Thyroid gland (tissue), 4 donors: Measurements from ENCODE around the gene UPF3A.

Experiments used
- CTCF ChIP-seq, 6 experiments: fragments of 200-600 bp in 3 of 6; fragments of 450-650 bp in 3 of 6; sonication (generic) in 3 of 6; IDR thresholded peaks; one replicate each; pipeline ENCODE4 v1.5.1; 2016 to 2019; ENCODE audit warnings: antibody characterized with exemption in 6 of 6, mild to moderate bottlenecking in 2 of 6, inconsistent platforms in 1 of 6, moderate library complexity in 1 of 6
- POLR2A ChIP-seq, 2 donors: fragments of 450-650 bp; IDR thresholded peaks; one replicate each; pipeline ENCODE4 v1.6.1; 2017; ENCODE audit warnings: antibody characterized with exemption in 2 of 2, mild to moderate bottlenecking in 2 of 2, moderate library complexity in 1 of 2

DNA sequence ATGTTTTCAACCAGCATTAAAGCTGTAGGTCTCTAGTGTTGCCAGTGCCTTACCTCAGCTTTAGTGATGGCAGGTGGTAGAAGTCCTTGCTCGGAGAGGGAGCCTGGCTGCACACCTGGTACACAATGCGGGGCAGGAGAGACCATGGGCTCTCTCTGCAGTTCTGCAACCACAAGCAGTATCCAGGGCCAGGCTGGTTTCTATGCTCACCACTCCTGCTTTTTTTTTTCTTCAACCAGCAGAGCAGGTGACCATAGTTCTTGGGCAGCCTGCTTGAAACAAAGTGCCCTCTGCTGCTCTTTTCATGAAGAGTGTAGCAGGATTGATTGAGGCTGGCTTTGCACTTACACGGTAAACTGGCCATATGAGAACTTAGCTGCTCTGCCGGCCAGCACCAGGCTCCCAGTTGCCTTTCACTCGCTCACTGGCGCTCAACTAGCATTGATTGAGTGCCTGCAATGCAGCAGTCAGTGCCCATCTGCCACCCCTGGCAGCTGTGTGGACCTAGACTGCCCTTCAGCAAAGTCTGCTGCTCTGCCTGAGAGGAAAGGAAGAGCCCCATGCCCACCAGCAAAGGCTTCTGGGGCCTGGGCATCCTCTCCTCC lies 28.5 kb downstream of the UPF3A start:
- TF ChIP-seq CTCF (IDR thresholded peaks at IDR 0.05) (peak in 1 of 6 experiments; percentile 26), POLR2A (IDR thresholded peaks at IDR 0.05) (peak in 1 of 2 donors; percentile 44)
